ENCODE results near the gene HNF4A.

Gene HNF4A

DNA sequence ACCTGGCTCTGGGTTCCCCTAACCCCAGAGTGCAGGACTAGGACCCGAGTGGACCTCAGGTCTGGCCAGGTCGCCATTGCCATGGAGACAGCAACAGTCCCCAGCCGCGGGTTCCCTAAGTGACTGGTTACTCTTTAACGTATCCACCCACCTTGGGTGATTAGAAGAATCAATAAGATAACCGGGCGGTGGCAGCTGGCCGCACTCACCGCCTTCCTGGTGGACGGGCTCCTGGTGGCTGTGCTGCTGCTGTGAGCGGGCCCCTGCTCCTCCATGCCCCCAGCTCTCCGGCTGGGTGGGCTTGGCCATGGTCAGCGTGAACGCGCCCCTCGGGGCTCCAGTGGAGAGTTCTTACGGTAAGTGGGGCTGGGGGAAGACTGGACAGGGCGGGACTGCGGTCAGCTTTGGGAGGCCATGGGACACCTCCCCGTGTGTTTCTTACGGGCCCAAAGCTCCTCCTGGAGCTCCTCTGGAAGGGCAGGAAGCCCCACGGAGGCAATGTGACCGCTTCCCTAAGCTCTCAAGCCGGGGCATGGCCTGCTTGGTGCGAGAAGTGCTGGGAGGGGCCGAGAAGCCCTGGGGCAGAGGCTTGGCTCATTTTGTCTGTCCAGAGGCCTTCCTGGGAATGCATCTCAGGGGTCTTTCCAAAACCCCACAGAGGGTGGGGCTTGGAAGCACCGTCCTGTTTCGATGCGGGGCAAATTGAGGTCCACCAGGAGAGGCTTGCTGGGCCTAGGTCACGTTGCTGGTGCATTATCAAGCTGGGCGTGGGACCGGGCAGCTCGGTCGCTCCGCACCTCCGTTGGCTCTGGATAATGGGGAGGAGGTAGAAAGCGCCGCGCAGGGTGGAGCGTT, at the start of gene HNF4A:
HNF4A (plus strand) TSS at position 202 of the 855 bp plus-strand sequence; CDS start at position 308, 106 bp downstream.
- no peaks in the 10 kb centered on the region for H3K9me3 ChIP-seq (ENCODE audit: control insufficient read depth, insufficient read depth, low read depth, low read length)
- TF ChIP-seq ZBTB8A (tag by site-specific recombination; IDR thresholded peaks at IDR 0.05) (no peak), ZNF76 (tag by site-specific recombination; IDR thresholded peaks at IDR 0.05; ENCODE audit: borderline replicate concordance, low read depth) (no peak), ZSCAN18 (tag by site-specific recombination; IDR thresholded peaks at IDR 0.05) (no peak), ZNF610 (tag by site-specific recombination; IDR thresholded peaks at IDR 0.05; ENCODE audit: borderline replicate concordance) (no peak), ZNF670 (tag by site-specific recombination; IDR thresholded peaks at IDR 0.05; ENCODE audit: low read depth) (no peak), ELK4 (IDR thresholded peaks at IDR 0.05; ENCODE audit: borderline replicate concordance, low read depth, low read length) (no peak), ZNF2 (tag by site-specific recombination; IDR thresholded peaks at IDR 0.05) (no peak), MYNN (tag by site-specific recombination; IDR thresholded peaks at IDR 0.05; ENCODE audit: borderline replicate concordance) (no peak), ZNF639 (tag by site-specific recombination; IDR thresholded peaks at IDR 0.05) (no peak), ZNF354C (tag by site-specific recombination; IDR thresholded peaks at IDR 0.05; ENCODE audit: borderline replicate concordance, low read depth) (no peak)
- POLR2A ChIA-PET, result no interaction called here
- CTCF ChIA-PET, result no interaction called here
- H3K4me3 ChIP-seq (ENCODE audit: low read depth, low read length), result no peak within 1 kb of the TSS
- H3K27ac ChIP-seq (ENCODE audit: extremely low read depth, low read depth, low read length), result no peak within 1 kb of the TSS
- H3K4me1 ChIP-seq (ENCODE audit: control insufficient read depth, insufficient read depth, low read length), result no peaks in the 10 kb centered on the region
- no peaks in the 10 kb centered on the region for H3K36me3 ChIP-seq (ENCODE audit: control insufficient read depth in 2 of 2, insufficient read depth in 1 of 2, low read length in 2 of 2)

GRCh38 chr20:44306927-44307326, 48.6 kb upstream of the HNF4A start:
- POLR2A ChIA-PET, result no interaction called here
- Histone ChIP-seq H3K9me3 (ENCODE audit: control insufficient read depth, insufficient read depth, low read depth, low read length) (no peaks in the 10 kb centered on the region), H3K4me1 (ENCODE audit: control insufficient read depth, insufficient read depth, low read length) (no peaks in the 10 kb centered on the region), H3K36me3 (ENCODE audit: control insufficient read depth in 2 of 2, insufficient read depth in 1 of 2, low read length in 2 of 2) (peaks cover 0 to 5% of the 10 kb centered on the region in 2 experiments; a peak in 1 of 3 replicates), H3K4me3 (ENCODE audit: low read depth, low read length) (no peak overlapping the region), H3K27ac (ENCODE audit: extremely low read depth, low read depth, low read length) (no peak overlapping the region)
- CTCF ChIA-PET, result no interaction called here
- TF ChIP-seq ZNF354C (tag by site-specific recombination; IDR thresholded peaks at IDR 0.05; ENCODE audit: borderline replicate concordance, low read depth) (no peak), KLF8 (tag by site-specific recombination; IDR thresholded peaks at IDR 0.05) (no peak), SETDB1 (IDR thresholded peaks at IDR 0.05; ENCODE audit: insufficient read length, low read length) (no peak), ZNF140 (tag by site-specific recombination; IDR thresholded peaks at IDR 0.05) (no peak), ZNF548 (tag by site-specific recombination; IDR thresholded peaks at IDR 0.05) (no peak), ZNF366 (tag by site-specific recombination; conservative IDR thresholded peaks at IDR 0.05) (no peak), ZNF768 (tag by site-specific recombination; IDR thresholded peaks at IDR 0.05) (no peak), YY1 (tag by site-specific recombination; IDR thresholded peaks at IDR 0.05) (no peak), ZNF510 (tag by site-specific recombination; IDR thresholded peaks at IDR 0.05; ENCODE audit: insufficient replicate concordance) (no peak), SALL2 (tag by site-specific recombination; IDR thresholded peaks at IDR 0.05; ENCODE audit: borderline replicate concordance) (no peak)
